ENCODE data around the gene NUDT8. TPM values are rescaled to one million over a fixed set of nuclear protein-coding genes. Genes with fewer than 3 reads are reported as not detected.

Gene NUDT8
- total and polyA plus RNA-seq, 10 of the 15 experiments (the other 5 are each of a cell fraction or from before 2014, with no cell fraction given): 0.32 to 18.2 (median 9.8) TPM

- TF ChIP-seq USF2 (IDR thresholded peaks at IDR 0.05; ENCODE audit: borderline replicate concordance, low read depth, low read length) (no peak), SMARCA5 (IDR thresholded peaks at IDR 0.05) (peak; percentile 90), ZNF24 (IDR thresholded peaks at IDR 0.05) (no peak), CTCF (IDR thresholded peaks at IDR 0.05 in 2 of 3, conservative IDR thresholded peaks at IDR 0.05 in 1 of 3; ENCODE audit: control insufficient read depth in 2 of 3, extremely low read depth in 1 of 3, insufficient read depth in 1 of 3, low read depth in 3 of 3, low read length in 3 of 3) (peak; percentile 34 to 72 (median 42)), EED (IDR thresholded peaks at IDR 0.05; ENCODE audit: low read depth) (peak; percentile 75), GATAD2B (conservative IDR thresholded peaks at IDR 0.05; ENCODE audit: low read depth) (peak; percentile 99), IKZF2 (IDR thresholded peaks at IDR 0.05) (peak; percentile 90), NKRF (conservative IDR thresholded peaks at IDR 0.05) (peak; percentile 46; the same call in 1 of the 2 replicates), POU2F2 (IDR thresholded peaks at IDR 0.05; ENCODE audit: borderline replicate concordance, low read depth, low read length) (peak; percentile 85; the same call in 2 of the 3 replicates), EGR1 (IDR thresholded peaks at IDR 0.05; ENCODE audit: borderline replicate concordance in 1 of 2, low read depth in 2 of 2, low read length in 2 of 2) (peak in 1 of 2 experiments; percentile 28; a peak in 1 of 3 replicates), SUZ12 (IDR thresholded peaks at IDR 0.05; ENCODE audit: unreplicated experiment) (no peak), ATF2 (IDR thresholded peaks at IDR 0.05; ENCODE audit: low read length) (no peak), PML (IDR thresholded peaks at IDR 0.05; ENCODE audit: low read length) (peak; percentile 85; the same call in 1 of the 2 replicates), TBL1XR1 (IDR thresholded peaks at IDR 0.05; ENCODE audit: low read depth, low read length) (no peak), BRCA1 (IDR thresholded peaks at IDR 0.05; ENCODE audit: low read depth, low read length) (no peak), IKZF1 (conservative IDR thresholded peaks at IDR 0.05) (peak; percentile 94), ATF7 (IDR thresholded peaks at IDR 0.05; ENCODE audit: low read depth) (peak; percentile 73), E2F8 (IDR thresholded peaks at IDR 0.05; ENCODE audit: low read depth, partially characterized antibody) (peak; percentile 56), RUNX3 (IDR thresholded peaks at IDR 0.05; ENCODE audit: low read length) (peak; percentile 75), EZH2 (IDR thresholded peaks at IDR 0.05; ENCODE audit: borderline replicate concordance, control insufficient read depth, low read depth, low read length) (no peak), SMC3 (IDR thresholded peaks at IDR 0.05; ENCODE audit: borderline replicate concordance, low read length) (no peak; the same call in 1 of the 2 replicates)
Measured at GRCh38 chr11:67613960-67614715, 15.6 kb downstream of the NUDT8 start (continued).
